GM12864 (cell line): ENCODE measurements around the gene SFMBT1.

Source experiments
- DNase-seq: peaks from one replicate; pipeline ENCODE4 v3.0.0-alpha.2; 2011; ENCODE audit warnings: low read depth
- H3K4me3 ChIP-seq: 2 replicates; pipeline ENCODE4 v1.5.1; 2011; ENCODE audit warnings: mild to moderate bottlenecking, low read depth, low read length, control low read depth
- TF ChIP-seq, protein P1 (sequence below): IDR thresholded peaks from 2 replicates; pipeline ENCODE4 v1.5.1; 2011; ENCODE audit warnings: low read depth, mild to moderate bottlenecking, moderate library complexity, low read length, control low read depth, inconsistent platforms; ENCODE audit errors: missing control alignments

The SFMBT1 gene

DNA sequence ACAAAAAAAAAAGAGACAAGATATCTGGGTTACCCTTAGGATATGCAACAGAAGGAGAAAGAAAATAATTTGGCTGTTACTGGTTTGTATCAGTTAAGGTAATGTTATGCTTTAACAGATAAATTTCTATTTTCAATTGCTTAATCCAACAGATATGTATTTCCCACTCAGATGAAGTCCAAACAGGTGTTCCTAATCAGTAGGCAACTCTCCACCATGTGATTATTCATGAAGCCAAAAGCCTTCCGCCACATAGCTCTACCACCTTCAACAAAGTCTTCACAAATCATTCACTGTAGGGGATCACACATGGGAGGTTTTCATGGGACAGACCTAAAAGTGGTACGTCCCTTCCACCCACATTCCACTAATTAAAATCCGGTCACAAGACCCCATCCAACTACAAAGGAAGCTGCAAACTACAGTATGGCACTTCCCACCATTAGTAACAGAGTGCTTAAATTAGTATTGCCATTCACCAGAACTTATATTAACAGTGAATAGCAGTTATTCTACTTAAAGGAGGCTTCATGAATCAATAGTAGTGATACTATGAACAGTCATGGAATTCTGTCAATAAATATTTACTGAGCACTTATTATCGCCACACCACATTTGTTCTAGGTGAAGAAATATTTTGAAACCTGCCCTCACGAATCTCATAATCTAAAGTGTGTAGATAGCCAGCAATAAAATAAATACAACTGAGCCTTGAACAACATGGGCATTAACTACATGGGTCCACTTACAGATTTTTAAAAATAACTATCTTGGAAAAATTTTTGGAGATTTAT, 66.5 kb downstream of the SFMBT1 start:
- TF ChIP-seq, protein P1, sequence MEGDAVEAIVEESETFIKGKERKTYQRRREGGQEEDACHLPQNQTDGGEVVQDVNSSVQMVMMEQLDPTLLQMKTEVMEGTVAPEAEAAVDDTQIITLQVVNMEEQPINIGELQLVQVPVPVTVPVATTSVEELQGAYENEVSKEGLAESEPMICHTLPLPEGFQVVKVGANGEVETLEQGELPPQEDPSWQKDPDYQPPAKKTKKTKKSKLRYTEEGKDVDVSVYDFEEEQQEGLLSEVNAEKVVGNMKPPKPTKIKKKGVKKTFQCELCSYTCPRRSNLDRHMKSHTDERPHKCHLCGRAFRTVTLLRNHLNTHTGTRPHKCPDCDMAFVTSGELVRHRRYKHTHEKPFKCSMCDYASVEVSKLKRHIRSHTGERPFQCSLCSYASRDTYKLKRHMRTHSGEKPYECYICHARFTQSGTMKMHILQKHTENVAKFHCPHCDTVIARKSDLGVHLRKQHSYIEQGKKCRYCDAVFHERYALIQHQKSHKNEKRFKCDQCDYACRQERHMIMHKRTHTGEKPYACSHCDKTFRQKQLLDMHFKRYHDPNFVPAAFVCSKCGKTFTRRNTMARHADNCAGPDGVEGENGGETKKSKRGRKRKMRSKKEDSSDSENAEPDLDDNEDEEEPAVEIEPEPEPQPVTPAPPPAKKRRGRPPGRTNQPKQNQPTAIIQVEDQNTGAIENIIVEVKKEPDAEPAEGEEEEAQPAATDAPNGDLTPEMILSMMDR, result no peak
- no peak for DNase-seq
- H3K4me3 ChIP-seq, result no peak overlapping the region

DNA sequence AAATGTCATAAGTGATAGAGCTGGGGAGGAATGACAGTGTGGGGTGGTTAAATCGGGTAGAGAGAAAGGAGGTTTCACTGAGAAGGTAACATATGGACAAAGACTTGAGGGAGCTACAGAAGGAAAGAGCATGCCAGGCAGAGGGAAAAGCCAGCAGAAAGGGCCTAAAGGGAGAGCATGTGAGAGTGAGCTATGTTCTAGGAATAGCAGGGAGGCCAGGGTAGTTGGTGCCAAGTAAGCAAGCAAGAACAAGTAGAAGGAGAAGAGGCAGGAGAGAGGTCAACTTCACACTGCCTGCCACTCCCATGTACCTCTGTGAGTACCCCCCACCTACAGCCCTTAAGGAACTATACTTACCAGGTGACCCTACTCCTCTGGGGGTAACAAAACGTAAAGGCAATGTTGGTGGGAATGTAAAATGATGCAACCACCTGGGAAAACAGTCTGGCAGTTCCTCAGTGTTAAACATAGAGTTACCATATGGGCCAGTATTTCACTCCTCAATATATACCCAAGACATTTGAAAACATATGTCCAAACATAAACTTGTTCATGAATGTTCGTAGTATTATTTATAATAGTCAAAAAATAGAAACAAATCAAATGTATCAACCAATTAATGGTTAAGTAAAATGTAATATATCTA, 67.6 kb downstream of the SFMBT1 start:
- TF ChIP-seq, protein P1, result no peak
- no peak overlapping the region for H3K4me3 ChIP-seq
- DNase-seq, result no peak

DNA sequence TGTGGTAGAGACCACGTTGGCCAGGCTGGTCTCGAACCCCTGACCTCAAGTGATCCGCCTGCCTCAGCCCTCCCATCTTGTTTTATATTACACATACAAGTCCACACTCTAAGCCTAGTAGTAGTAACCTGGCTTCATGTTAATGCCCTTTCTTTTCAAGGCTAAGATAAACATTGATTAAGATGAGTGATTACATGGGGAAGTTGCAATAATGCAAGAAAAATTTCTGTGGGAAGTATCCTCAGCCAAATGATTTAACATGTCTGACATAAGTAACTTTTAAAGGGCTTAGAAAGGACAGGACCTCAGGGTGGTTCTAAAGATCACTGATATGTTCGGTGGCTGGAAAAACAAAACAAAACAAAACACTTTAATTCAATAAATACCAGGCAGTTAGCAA, 72.1 kb downstream of the SFMBT1 start:
- H3K4me3 ChIP-seq, result no peak overlapping the region
- TF ChIP-seq, protein P1, result no peak
- no peak for DNase-seq

DNA sequence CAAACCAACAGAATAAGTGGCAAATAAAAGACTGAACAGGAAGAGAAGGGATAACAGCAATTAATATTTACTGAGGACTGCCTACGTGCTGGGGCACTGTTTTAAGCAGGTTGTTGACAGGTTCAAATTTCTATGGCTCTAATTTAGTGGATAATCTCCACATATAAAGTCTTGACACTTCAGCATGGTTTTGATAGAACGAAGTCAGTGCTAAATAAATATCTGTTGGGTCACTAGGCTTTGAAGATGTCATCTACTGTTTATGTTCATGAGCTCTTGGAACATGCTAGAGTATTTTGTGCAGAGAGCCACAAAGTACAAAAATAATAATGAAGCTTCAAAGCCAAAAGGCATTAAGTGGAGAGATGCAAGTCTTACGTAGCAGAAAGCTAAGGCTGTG, 74.0 kb downstream of the SFMBT1 start:
- no peak overlapping the region for H3K4me3 ChIP-seq
- TF ChIP-seq, protein P1, result no peak
- DNase-seq, result no peak

DNA sequence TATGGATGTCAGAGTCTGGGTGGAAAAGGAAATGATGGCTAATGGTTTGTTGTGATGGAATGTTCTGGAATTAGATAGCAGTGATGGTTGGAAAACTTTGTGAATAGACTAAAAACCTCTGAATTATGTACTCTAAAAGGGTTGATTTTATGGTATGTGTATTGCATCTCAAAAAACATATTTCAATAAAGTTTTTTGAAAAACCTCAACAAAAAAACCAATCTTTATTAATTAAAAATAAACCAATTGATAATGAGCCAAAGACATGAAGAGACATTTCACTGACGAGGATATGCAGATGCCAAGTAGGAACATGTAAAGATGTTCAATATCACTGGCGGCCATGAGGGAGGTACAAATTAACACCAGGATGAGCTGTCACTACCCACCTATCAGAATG, 78.5 kb downstream of the SFMBT1 start:
- no peak overlapping the region for H3K4me3 ChIP-seq
- TF ChIP-seq, protein P1, result no peak
- DNase-seq, result no peak

DNA sequence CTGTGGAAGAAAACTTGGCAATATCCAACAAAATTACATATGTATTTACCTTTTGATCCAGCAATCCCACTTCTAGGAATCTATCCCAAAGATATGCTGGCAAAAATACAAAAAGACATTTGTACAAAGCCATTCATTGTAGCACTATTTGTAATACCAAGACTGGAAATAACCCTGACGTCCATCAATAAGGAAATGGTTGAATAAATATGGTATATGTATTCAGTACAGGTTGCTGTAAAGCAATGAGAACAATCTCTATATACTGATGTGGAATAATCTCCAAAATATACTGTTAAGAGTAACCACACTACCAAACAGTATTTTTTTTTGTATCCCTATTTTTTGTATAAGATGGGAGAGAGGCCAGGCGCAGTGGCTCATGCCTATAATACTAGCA, 83.7 kb downstream of the SFMBT1 start:
- TF ChIP-seq, protein P1, result no peak
- H3K4me3 ChIP-seq, result no peak overlapping the region
- DNase-seq, result no peak

DNA sequence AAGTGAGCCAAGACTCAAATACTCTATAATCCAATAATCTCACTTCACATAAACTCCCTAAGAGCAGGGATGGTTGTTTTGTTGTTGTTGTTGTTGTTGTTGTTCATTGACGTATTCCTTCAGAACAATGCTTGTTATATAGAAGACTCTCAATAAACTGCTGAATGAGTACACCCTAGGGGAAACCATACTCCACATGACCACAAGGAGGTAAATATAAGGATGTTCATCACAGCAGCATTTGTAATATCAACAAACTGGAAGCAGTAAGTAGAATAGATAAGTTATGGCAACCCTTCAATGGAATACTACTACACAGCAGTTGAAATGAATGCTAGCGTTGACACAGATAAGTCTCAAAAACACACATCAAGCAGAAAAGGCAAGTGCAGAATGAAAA, 86.1 kb downstream of the SFMBT1 start:
- TF ChIP-seq, protein P1, result peak; percentile 2

More for the DNA sequence above, 86.1 kb downstream of the SFMBT1 start:
- no peak for DNase-seq
- H3K4me3 ChIP-seq, result no peak overlapping the region
